Suppressor macrophage treated with lipopolysaccharide for 4 hours (primary cell): ENCODE data around the gene ARMH4.

ENCODE experiments used
- DNase-seq: peaks from one replicate; pipeline ENCODE4 v3.0.0-alpha.2; 2020

Gene ARMH4

GRCh38 chr14:58026967-58027366 lies 125.0 kb downstream of the ARMH4 start:
- DNase-seq = no peak

DNA sequence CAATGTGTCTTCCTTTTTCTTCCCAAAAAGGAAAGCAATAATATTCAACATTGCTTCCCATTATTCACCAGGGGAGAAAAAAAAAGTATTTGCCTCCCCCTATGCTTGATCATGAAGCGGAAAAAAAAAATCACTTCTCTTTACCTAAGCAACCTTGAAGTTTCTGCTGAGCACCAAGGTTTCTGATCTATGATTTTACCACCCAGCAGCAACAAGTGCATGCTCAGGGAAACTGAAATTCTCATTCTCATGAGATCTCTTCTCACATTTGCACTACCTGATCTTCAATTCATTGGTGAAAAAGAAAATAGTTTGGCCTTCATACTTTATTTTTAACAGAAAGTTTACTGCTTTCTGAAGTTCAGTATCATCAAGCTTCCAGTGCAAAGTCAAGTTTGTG lies 125.8 kb downstream of the ARMH4 start:
- DNase-seq = no peak

- DNase-seq = no peak
Measured at GRCh38 chr14:58014778-58015177, 137.2 kb downstream of the ARMH4 start.

DNA sequence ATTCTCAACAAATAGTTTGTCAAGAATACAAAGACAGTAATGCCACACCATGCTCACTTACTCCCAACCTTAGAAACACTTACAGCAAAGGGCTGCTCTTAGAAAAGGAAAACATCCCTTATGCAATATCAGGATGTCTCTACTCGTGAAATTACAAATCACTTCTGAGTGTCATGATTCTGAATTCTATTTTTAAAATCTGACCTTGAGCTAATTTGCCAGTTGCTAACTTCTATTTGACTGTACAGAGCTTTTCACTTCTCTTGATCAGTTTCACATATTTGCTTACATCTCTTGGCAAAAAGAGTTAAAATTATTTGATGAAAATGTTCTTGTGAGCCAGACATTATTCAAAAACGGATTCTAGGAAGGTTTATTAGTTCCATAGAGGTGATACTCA lies 149.4 kb downstream of the ARMH4 start:
- no peak for DNase-seq

GRCh38 chr14:57999979-58000378 lies 152.0 kb downstream of the ARMH4 start:
- DNase-seq = no peak

DNA sequence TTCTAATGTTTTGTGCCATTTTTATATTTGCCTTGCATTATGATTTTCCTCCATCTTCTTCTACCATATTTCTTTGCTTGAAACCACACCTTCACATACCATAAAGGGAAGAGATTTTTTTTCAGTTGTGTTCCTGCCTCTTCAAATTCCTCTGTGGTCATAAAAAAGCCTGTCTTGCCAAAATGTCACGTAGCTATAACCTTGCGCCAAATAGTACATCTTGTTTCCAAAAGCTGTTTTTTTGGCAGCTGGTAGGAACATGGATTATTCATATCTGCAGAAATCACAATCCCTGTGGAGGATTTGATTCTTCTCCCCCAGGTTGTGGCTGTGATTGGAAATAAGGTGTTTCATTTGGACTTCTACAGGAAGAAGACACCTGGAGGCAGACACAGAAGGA lies 152.5 kb downstream of the ARMH4 start:
- no peak for DNase-seq

DNA sequence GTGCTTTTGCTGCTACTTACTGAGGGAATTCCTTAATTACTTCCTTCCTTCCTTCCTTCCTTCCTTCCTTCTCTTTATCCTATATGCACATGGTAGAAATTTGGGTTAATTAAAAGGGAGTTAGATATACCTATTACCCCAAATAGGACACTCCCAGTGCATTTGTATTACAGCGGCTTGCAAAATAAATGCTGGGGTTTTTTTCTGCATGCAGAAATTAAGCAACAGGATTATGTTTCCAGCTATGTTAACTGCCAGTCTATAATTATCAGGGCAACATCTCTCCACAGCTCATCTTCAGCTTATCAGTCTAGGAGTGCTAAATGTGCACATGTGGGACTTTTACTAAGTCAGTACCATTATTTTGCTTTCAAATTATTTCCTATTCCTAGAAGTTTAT lies 153.2 kb downstream of the ARMH4 start:
- DNase-seq = no peak

GRCh38 chr14:57991353-57991752 lies 160.7 kb downstream of the ARMH4 start:
- DNase-seq = no peak

GRCh38 chr14:57988445-57988844 lies 163.6 kb downstream of the ARMH4 start:
- DNase-seq = no peak

- no peak for DNase-seq
Measured at GRCh38 chr14:57987596-57988300, 164.3 kb downstream of the ARMH4 start.

GRCh38 chr14:57987051-57987450 lies 165.0 kb downstream of the ARMH4 start:
- no peak for DNase-seq

DNA sequence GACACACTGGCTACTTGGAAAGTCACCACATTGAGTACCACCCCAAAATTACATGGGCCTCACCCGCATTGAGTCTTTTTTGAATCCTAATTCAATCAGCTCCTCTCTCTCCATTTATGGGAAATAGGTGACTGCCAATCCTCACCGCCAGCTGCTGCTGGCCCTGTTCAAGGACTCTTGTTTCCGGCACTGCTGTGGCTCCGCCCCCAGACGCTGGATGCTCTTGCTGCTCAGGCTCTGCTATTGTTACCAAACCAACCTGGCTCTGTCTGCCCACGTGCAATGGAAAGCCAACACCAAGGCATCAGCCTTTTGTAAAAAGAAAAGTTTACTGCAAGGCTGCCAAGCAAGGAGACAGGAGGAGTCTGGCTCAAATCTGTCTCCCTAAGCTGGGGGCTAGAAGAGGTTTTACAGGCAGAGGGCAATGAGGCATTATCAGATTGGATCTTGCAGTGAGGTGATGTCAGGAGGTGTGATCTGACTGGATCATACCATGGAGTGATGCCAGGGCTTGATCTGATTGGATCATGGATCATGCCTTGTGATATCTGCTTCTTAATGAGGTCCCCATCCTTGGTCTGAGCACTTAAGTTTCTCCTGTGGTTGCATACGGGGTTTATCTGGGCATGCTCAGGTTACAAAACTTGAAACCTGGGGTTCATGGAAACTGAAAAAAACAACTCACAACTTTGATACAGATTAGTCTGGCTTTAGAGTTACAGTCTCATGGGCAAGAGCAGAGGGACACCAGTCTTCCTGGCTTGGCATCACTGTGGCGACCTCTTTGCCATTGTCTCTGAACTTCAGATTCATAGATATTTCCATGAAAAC lies 169.0 kb downstream of the ARMH4 start:
- no peak for DNase-seq

- DNase-seq = no peak
Measured at GRCh38 chr14:57981817-57982560, 170.0 kb downstream of the ARMH4 start.

- no peak for DNase-seq
Measured at GRCh38 chr14:57979376-57980048, 172.5 kb downstream of the ARMH4 start.

- DNase-seq = no peak
Measured at GRCh38 chr14:57976701-57977100, 175.3 kb downstream of the ARMH4 start.

DNA sequence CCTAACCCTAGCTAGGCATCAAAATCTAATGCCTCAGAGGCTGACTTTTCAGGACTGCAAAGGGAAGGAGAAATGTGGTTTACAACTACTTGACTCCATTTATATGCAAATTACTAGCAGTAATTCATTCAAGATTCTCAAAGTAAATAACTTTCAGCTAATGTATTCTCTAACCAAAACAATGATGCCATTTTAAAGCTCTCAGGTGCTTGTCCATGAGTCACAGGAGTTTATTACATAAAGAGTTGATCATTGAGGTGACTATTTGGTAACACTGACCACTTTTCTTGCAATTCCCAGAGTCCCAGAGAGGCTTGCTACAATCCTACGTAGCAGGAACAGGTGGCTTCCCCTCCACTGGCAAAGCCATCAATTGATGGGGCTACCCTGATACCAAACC lies 177.1 kb downstream of the ARMH4 start:
- no peak for DNase-seq

DNA sequence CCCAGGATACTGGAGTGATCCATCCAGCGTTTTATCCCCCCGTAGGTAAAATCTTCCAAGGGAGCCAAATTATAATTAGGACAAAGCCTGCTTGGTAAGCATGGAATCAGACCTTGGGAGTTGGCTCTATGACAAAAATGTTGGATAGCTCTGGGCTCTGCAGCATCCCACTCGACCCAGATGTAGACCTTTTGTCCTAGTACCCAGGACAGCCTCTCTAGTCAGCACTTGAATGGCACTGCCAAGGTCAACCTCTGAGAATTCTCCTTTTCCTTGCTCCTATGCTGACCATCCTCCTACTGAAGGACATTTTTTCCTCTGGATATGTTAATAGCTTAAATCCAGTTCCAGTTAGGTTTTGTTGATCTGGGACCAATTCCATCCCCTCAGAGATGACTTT lies 181.4 kb downstream of the ARMH4 start:
- DNase-seq = no peak

- DNase-seq = no peak
Measured at GRCh38 chr14:57970175-57970574, 181.8 kb downstream of the ARMH4 start.

- DNase-seq = no peak
Measured at GRCh38 chr14:57963071-57963470, 188.9 kb downstream of the ARMH4 start.

GRCh38 chr14:57962325-57963035 lies 189.5 kb downstream of the ARMH4 start:
- no peak for DNase-seq

DNA sequence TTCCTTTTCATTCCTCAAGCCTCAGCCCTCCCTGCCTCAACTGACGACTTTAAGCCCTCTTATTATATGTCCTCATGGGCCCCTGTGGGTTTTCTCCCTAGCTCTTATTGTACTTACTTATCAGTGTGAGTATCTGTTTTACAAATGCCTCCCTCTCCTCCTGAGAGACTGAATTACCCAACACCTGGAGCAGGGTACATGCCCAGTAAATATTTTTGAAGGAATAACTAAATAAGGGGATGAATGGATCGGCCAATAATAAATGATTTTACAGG lies 190.3 kb downstream of the ARMH4 start:
- DNase-seq = no peak

GRCh38 chr14:57960946-57961785 lies 190.8 kb downstream of the ARMH4 start:
- DNase-seq = no peak
